SK-N-MC (cell line): ENCODE results near the gene NCK2.

Experiments
- EZH2 ChIP-seq: fragments of 200-600 bp; sonication (generic); IDR thresholded peaks from one replicate; pipeline ENCODE4 v1.6.1; 2017; ENCODE audit warnings: antibody characterized with exemption
- FOXP2 ChIP-seq: optimal IDR thresholded peaks from 2 replicates; pipeline ENCODE3; 2011; ENCODE audit warnings: mild to moderate bottlenecking, moderate library complexity; ENCODE audit not compliant: insufficient read depth; ENCODE audit errors: extremely low read length, control extremely low read depth
- POLR2AphosphoS5 ChIP-seq: IDR thresholded peaks from 2 replicates; pipeline ENCODE4 v1.6.1; 2012; ENCODE audit warnings: mild to moderate bottlenecking, low read depth, low read length, borderline replicate concordance

DNA sequence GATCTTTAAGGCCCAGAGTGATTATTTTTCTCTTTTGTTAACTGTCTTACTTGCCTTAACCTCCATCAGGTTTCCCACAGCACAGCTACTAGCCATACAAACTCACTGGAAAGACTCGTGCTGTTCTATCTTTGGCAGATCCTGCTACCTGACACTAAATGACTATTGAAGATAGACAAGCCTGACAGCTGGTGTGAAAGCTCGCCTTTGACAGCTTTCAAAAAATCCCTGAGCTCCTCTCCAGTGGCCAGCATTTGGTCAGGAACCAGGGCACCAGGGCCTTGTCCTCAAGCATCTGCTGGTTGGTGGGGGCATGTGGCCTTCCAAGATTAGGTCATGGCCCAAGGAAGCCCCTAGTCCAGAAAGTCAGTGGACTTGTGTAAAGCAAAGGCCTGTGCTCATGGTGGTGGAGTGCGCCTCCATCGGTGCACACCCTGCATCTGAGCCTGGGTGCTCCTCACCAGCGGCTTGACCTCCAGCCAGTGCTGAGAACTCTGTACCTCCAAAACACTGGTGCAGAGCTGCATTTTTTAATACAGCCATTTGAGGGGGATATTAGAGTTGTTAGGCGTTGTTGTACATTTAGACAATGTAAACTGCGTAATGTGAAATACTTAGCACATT lies 158.5 kb downstream of the NCK2 start:
- TF ChIP-seq EZH2 (no peak), POLR2AphosphoS5 (no peak), FOXP2 (no peak)
